GM23248 (cell line): ENCODE results near the gene PADI6. TPM values are rescaled to one million over a fixed set of nuclear protein-coding genes. Genes with fewer than 3 reads are reported as not detected.

Experiments used
- DNase-seq: peaks from one replicate; pipeline ENCODE4 v3.0.0-alpha.2; 2015
- H2AFZ ChIP-seq: fragments of 200-600 bp; sonication (generic); 2 replicates; pipeline ENCODE4 v1.6.1; 2016; ENCODE audit warnings: antibody characterized with exemption
- H3F3A ChIP-seq: fragments of 200-600 bp; sonication (generic); 2 replicates; pipeline ENCODE4 v1.6.1; 2016; ENCODE audit warnings: mild to moderate bottlenecking, antibody characterized with exemption, mixed run types; ENCODE audit not compliant: insufficient read depth
- H3K27ac ChIP-seq: fragments of 200-600 bp; sonication (generic); 2 replicates; pipeline ENCODE4 v1.5.1; 2016; ENCODE audit warnings: mild to moderate bottlenecking
- H3K27me3 ChIP-seq: fragments of 200-600 bp; sonication (generic); replicated peaks from 2 replicates; pipeline ENCODE4 v1.6.1; 2016; ENCODE audit warnings: mild to moderate bottlenecking; ENCODE audit not compliant: insufficient read depth
- H3K36me3 ChIP-seq: fragments of 200-600 bp; sonication (generic); 2 replicates; pipeline ENCODE4 v1.6.1; 2016; ENCODE audit warnings: low read depth, mild to moderate bottlenecking
- H3K4me1 ChIP-seq: fragments of 200-600 bp; sonication (generic); 2 replicates; pipeline ENCODE4 v1.6.1; 2016; ENCODE audit warnings: mild to moderate bottlenecking; ENCODE audit not compliant: insufficient read depth
- H3K4me2 ChIP-seq: fragments of 200-600 bp; sonication (generic); one replicate; pipeline ENCODE4 v1.6.1; 2016; ENCODE audit warnings: mild to moderate bottlenecking; ENCODE audit not compliant: unreplicated experiment
- H3K4me3 ChIP-seq: fragments of 200-600 bp; sonication (generic); 2 replicates; pipeline ENCODE4 v1.5.1; 2016; ENCODE audit warnings: mild to moderate bottlenecking
- H3K79me2 ChIP-seq: fragments of 200-600 bp; sonication (generic); 2 replicates; pipeline ENCODE4 v1.6.1; 2016; ENCODE audit warnings: mild to moderate bottlenecking; ENCODE audit not compliant: insufficient read depth
- H3K9ac ChIP-seq: fragments of 200-600 bp; sonication (generic); 2 replicates; pipeline ENCODE4 v1.6.1; 2016; ENCODE audit warnings: mild to moderate bottlenecking
- H3K9me2 ChIP-seq: fragments of 200-600 bp; sonication (generic); 2 replicates; pipeline ENCODE4 v1.6.1; 2016; ENCODE audit warnings: mixed run types, mild to moderate bottlenecking, moderate library complexity; ENCODE audit not compliant: insufficient read depth
- H3K9me3 ChIP-seq: fragments of 200-600 bp; sonication (generic); one replicate; pipeline ENCODE4 v1.6.1; 2017; ENCODE audit warnings: low read depth
- H4K20me1 ChIP-seq: fragments of 200-600 bp; sonication (generic); 2 replicates; pipeline ENCODE4 v1.6.0; 2016; ENCODE audit not compliant: insufficient read depth
- EZH2 ChIP-seq: fragments of 200-600 bp; sonication (generic); IDR thresholded peaks from 2 replicates; pipeline ENCODE4 v1.6.1; 2018; ENCODE audit warnings: antibody characterized with exemption, mild to moderate bottlenecking; ENCODE audit not compliant: insufficient read depth, poor library complexity, severe bottlenecking
- EZH2phosphoT487 ChIP-seq: fragments of 200-600 bp; sonication (generic); IDR thresholded peaks from 2 replicates; pipeline ENCODE4 v1.6.1; 2018; ENCODE audit warnings: antibody characterized with exemption, moderate library complexity, mild to moderate bottlenecking, low read depth; ENCODE audit not compliant: insufficient read depth
- WGBS, 2 experiments: methylation state at CpG; one replicate each; pipeline ENCODE4 v1.1.6; 2015 to 2017; ENCODE audit warnings: low lambda C conversion rate in 2 of 2, low coverage in 1 of 2; ENCODE audit errors: missing lambda C conversion rate in 2 of 2; 5-methylcytosine and 5-hydroxymethylcytosine counted together
- in situ Hi-C: fragments of 300-500 bp; cut with MboI; formaldehyde crosslinking; loops from 2 replicates; pipeline ENCODE4 v1.15.0; 2020
- polyA plus RNA-seq: library from polyadenylated mRNA; unstranded; fragments of >200 nt; fragmentation: Nextera tagmentation; extraction: Ambion mirVana; gene quantifications from 2 replicates; pipeline ENCODE4 v1.2.1, GENCODE V29; 2016
- total RNA-seq: library from RNA; depleted of rRNA; stranded (reverse); fragments of >200 nt; shearing (Covaris generic); gene quantifications from 2 replicates; pipeline ENCODE4 v1.2.3, GENCODE V29; 2014

PADI6 gene
- total and polyA plus RNA-seq, 2 experiments from 2014 or later = not detected

GRCh38 chr1:17427696-17428660, 56.0 kb downstream of the PADI6 start:
- no peak overlapping the region for H3K4me2 ChIP-seq
- H3K27me3 ChIP-seq = no peaks in the 10 kb centered on the region
- no peak overlapping the region for H3K27ac ChIP-seq
- no peaks in the 10 kb centered on the region for H3K9me2 ChIP-seq
- peaks cover 87% of the 10 kb centered on the region for H3K79me2 ChIP-seq
- no peaks in the 10 kb centered on the region for H3K9me3 ChIP-seq
- no peak overlapping the region for H2AFZ ChIP-seq
- H3F3A ChIP-seq = 0 out of 2 replicates have a peak, but pooled peaks cover 5% of the 10 kb centered on the region
- H3K4me1 ChIP-seq = no peaks in the 10 kb centered on the region
- no peak overlapping the region for H3K4me3 ChIP-seq
- WGBS, 2 experiments = 83 to 88% methylated on average over 20 to 21 of the region's 21 CpGs
- TF ChIP-seq EZH2 = no peak
- TF ChIP-seq EZH2phosphoT487 = no peak
- no peak overlapping the region for H3K9ac ChIP-seq
- no peak for DNase-seq
- in situ Hi-C loops = no loop called here
- peaks cover 10% of the 10 kb centered on the region; the same call in 1 of the 2 replicates for H4K20me1 ChIP-seq
- H3K36me3 ChIP-seq = peaks cover 30% of the 10 kb centered on the region; the same call in 1 of the 2 replicates

GRCh38 chr1:17429183-17429582, 57.2 kb downstream of the PADI6 start:
- Histone ChIP-seq H3K9me3 (no peaks in the 10 kb centered on the region), H3K27me3 (no peaks in the 10 kb centered on the region), H3K9ac (no peak overlapping the region), H3K36me3 (peaks cover 34% of the 10 kb centered on the region; the same call in 1 of the 2 replicates), H2AFZ (no peak overlapping the region), H3K4me2 (no peak overlapping the region), H3K79me2 (peaks cover 89% of the 10 kb centered on the region), H3K9me2 (no peaks in the 10 kb centered on the region), H3K4me3 (no peak overlapping the region), H3F3A (no peaks in the 10 kb centered on the region), H3K27ac (no peak overlapping the region), H4K20me1 (peaks cover 10% of the 10 kb centered on the region; the same call in 1 of the 2 replicates), H3K4me1 (no peaks in the 10 kb centered on the region)
- in situ Hi-C loops = no loop called here
- no peak for DNase-seq
- no peak for TF ChIP-seq EZH2phosphoT487
- TF ChIP-seq EZH2 = no peak
- WGBS, 2 experiments = 96 to 97% methylated on average over 9 of the region's 9 CpGs

- in situ Hi-C loops = no loop called here
- H4K20me1 ChIP-seq = peaks cover 10% of the 10 kb centered on the region; the same call in 1 of the 2 replicates
- 94 to 96% methylated on average over 3 of the region's 3 CpGs for WGBS, 2 experiments
- H3K36me3 ChIP-seq = peaks cover 16% of the 10 kb centered on the region; the same call in 1 of the 2 replicates
- no peaks in the 10 kb centered on the region for H3K27me3 ChIP-seq
- TF ChIP-seq EZH2phosphoT487 (no peak), EZH2 (no peak)
- H3K4me1 ChIP-seq = peaks cover 6% of the 10 kb centered on the region; the same call in 1 of the 2 replicates
- no peak overlapping the region for H2AFZ ChIP-seq
- no peak overlapping the region for H3K27ac ChIP-seq
- peaks cover 98% of the 10 kb centered on the region for H3K79me2 ChIP-seq
- no peaks in the 10 kb centered on the region for H3K9me2 ChIP-seq
- H3K4me2 ChIP-seq = no peak overlapping the region
- no peak overlapping the region for H3K4me3 ChIP-seq
- no peaks in the 10 kb centered on the region for H3K9me3 ChIP-seq
- no peak for DNase-seq
- H3K9ac ChIP-seq = no peak overlapping the region
- H3F3A ChIP-seq = no peaks in the 10 kb centered on the region
These were observed 60.4 kb downstream of the PADI6 start for GRCh38 chr1:17432412-17432811.

GRCh38 chr1:17433261-17433660, 61.3 kb downstream of the PADI6 start:
- no peak overlapping the region for H3K4me2 ChIP-seq
- peaks cover 8% of the 10 kb centered on the region; the same call in 1 of the 2 replicates for H4K20me1 ChIP-seq
- in situ Hi-C loops = no loop called here

More at GRCh38 chr1:17433261-17433660, 61.3 kb downstream of the PADI6 start:
- Histone ChIP-seq H3K9me2 (no peaks in the 10 kb centered on the region), H3K27ac (no peak overlapping the region), H3K4me3 (no peak overlapping the region), H3F3A (no peaks in the 10 kb centered on the region), H3K9me3 (no peaks in the 10 kb centered on the region), H3K36me3 (peaks cover 13% of the 10 kb centered on the region; the same call in 1 of the 2 replicates), H3K4me1 (peaks cover 6% of the 10 kb centered on the region; the same call in 1 of the 2 replicates), H3K9ac (no peak overlapping the region), H2AFZ (no peak overlapping the region), H3K27me3 (no peaks in the 10 kb centered on the region), H3K79me2 (peaks cover 90% of the 10 kb centered on the region)
- no peak for DNase-seq
- WGBS, 2 experiments = 90 to 94% methylated on average over 10 to 13 of the region's 13 CpGs
- no peak for TF ChIP-seq EZH2phosphoT487
